PC-3 (cell line): Measurements from ENCODE around the gene TOLLIP. TPM values are rescaled to one million over a fixed set of nuclear protein-coding genes. Genes with fewer than 3 reads are reported as not detected.

Experiments
- ATAC-seq: fragments of 200-7000 bp; cut with Tn5 transposase; 2 replicates; pipeline ENCODE4 v1.9.1; 2020; ENCODE audit warnings: mild to moderate bottlenecking, moderate library complexity
- BruUV-seq: library from RNA; stranded (reverse); fragments of 400-500 nt; replicated peaks from 2 replicates; lab custom pipeline; 2021; lab: Mats Ljungman, UMichigan
- CTCF ChIA-PET: fragments of 300-600 bp; sonication (Branson Sonifier 250); formaldehyde crosslinking; loops from one replicate; lab custom pipeline; 2022; ENCODE audit warnings: antibody characterized with exemption; lab: Charles Lee
- POLR2A ChIA-PET: fragments of 300-600 bp; sonication (Branson Sonifier 250); formaldehyde crosslinking; loops from one replicate; lab custom pipeline; 2022; ENCODE audit warnings: antibody characterized with exemption; ENCODE audit not compliant: unreplicated experiment; lab: Charles Lee
- DNase-seq: peaks from one replicate; pipeline ENCODE4 v3.0.0-alpha.2; 2015
- H2AFZ ChIP-seq: fragments of 300-600 bp; sonication (generic); 2 replicates; pipeline ENCODE4 v1.6.0; 2016; ENCODE audit warnings: antibody characterized with exemption, low read length
- H3F3A ChIP-seq: fragments of 300-600 bp; sonication (generic); one replicate; pipeline ENCODE4 v1.6.0; 2017; ENCODE audit warnings: antibody characterized with exemption, low read length, control low read depth, mild to moderate bottlenecking; ENCODE audit not compliant: unreplicated experiment
- H3K27ac ChIP-seq: fragments of 300-600 bp; sonication (generic); 2 replicates; pipeline ENCODE4 v1.5.1; 2016; ENCODE audit warnings: mild to moderate bottlenecking, low read length
- H3K27me3 ChIP-seq: fragments of 300-600 bp; sonication (generic); 2 replicates; pipeline ENCODE4 v1.6.1; 2016; ENCODE audit warnings: low read length, mixed read lengths
- H3K36me3 ChIP-seq: fragments of 300-600 bp; sonication (generic); 2 replicates; pipeline ENCODE4 v1.6.1; 2016; ENCODE audit warnings: low read depth, mixed run types, low read length, mixed read lengths
- H3K4me1 ChIP-seq: fragments of 300-600 bp; sonication (generic); 2 replicates; pipeline ENCODE4 v1.5.1; 2016; ENCODE audit warnings: low read length; ENCODE audit not compliant: insufficient read depth
- H3K4me2 ChIP-seq: fragments of 300-600 bp; sonication (generic); 2 replicates; pipeline ENCODE4 v1.6.0; 2016; ENCODE audit warnings: low read length
- H3K4me3 ChIP-seq: fragments of 300-600 bp; sonication (generic); 2 replicates; pipeline ENCODE4 v1.5.1; 2016; ENCODE audit warnings: mild to moderate bottlenecking, low read length, mixed read lengths
- H3K79me2 ChIP-seq: fragments of 300-600 bp; sonication (generic); 2 replicates; pipeline ENCODE4 v1.6.1; 2017; ENCODE audit warnings: low read length, mixed read lengths
- H3K9ac ChIP-seq: fragments of 300-600 bp; sonication (generic); 2 replicates; pipeline ENCODE4 v1.6.0; 2016; ENCODE audit warnings: mild to moderate bottlenecking, low read length
- H3K9me2 ChIP-seq: fragments of 300-600 bp; sonication (generic); replicated peaks from 2 replicates; pipeline ENCODE4 v1.6.1; 2016; ENCODE audit warnings: mixed run types, low read length, mixed read lengths
- H3K9me3 ChIP-seq: fragments of 300-600 bp; sonication (generic); 2 replicates; pipeline ENCODE4 v1.6.1; 2016; ENCODE audit warnings: low read length, mixed read lengths
- H4K20me1 ChIP-seq: fragments of 300-600 bp; sonication (generic); 2 replicates; pipeline ENCODE4 v1.6.1; 2016; ENCODE audit warnings: low read length, mixed read lengths
- CTCF ChIP-seq: fragments of 300-600 bp; sonication (generic); conservative IDR thresholded peaks from 2 replicates; pipeline ENCODE4 v1.5.1; 2017; ENCODE audit warnings: antibody characterized with exemption, low read depth, mild to moderate bottlenecking, low read length
- EZH2 ChIP-seq: fragments of 300-600 bp; sonication (generic); IDR thresholded peaks from one replicate; pipeline ENCODE4 v1.6.1; 2017; ENCODE audit warnings: antibody characterized with exemption, mild to moderate bottlenecking, low read length; ENCODE audit not compliant: unreplicated experiment
- EZH2phosphoT487 ChIP-seq: fragments of 300-600 bp; sonication (generic); IDR thresholded peaks from 2 replicates; pipeline ENCODE4 v1.6.1; 2018; ENCODE audit warnings: mild to moderate bottlenecking, antibody characterized with exemption, low read length, borderline replicate concordance
- intact Hi-C: fragments of 100-400 bp; cut with micrococcal nuclease; formaldehyde crosslinking; loops from 2 replicates; pipeline ENCODE4 v1.9.0; 2023
- total RNA-seq: library from RNA; depleted of rRNA; stranded (reverse); fragments of >200 nt; gene quantifications from 2 replicates; pipeline ENCODE4 v1.2.3, GENCODE V29; 2014

TOLLIP gene
- total RNA-seq, 1 experiment from 2014 or later, result 43.2 TPM

- H3K27ac ChIP-seq, result no peak overlapping the region
- no peak for ATAC-seq
- no peak overlapping the region for H2AFZ ChIP-seq
- no peak for DNase-seq
- H3K4me3 ChIP-seq, result peak overlapping the region; percentile 58
- POLR2A ChIA-PET, result no interaction called here
- H3K4me1 ChIP-seq, result peaks cover 13% of the 10 kb centered on the region
- no peaks in the 10 kb centered on the region for H3K27me3 ChIP-seq
- H4K20me1 ChIP-seq, result no peaks in the 10 kb centered on the region
- H3K4me2 ChIP-seq, result peak overlapping the region; percentile 82
- H3K9me2 ChIP-seq, result no peaks in the 10 kb centered on the region
- no peaks in the 10 kb centered on the region for H3K79me2 ChIP-seq
- TF ChIP-seq EZH2phosphoT487, result no peak
- H3F3A ChIP-seq, result no peaks in the 10 kb centered on the region
- BruUV-seq, result TSS peak; percentile 86
- no peaks in the 10 kb centered on the region for H3K9me3 ChIP-seq
- H3K9ac ChIP-seq, result peak overlapping the region; percentile 75; the same call in 1 of the 2 replicates
- intact Hi-C loops, result loop anchor here (5.0 kb wide), 2 partner anchors 59 to 126 kb away; partner anchors contain the start of gene BRSK2
- no peaks in the 10 kb centered on the region for H3K36me3 ChIP-seq
- CTCF ChIA-PET, result no interaction called here
These were observed 48.0 kb downstream of the TOLLIP start for GRCh38 chr11:1261241-1262071.

- intact Hi-C loops, result loop anchor here (5.0 kb wide), 2 partner anchors 58 to 127 kb away; partner anchors contain the start of gene BRSK2
These were observed 48.8 kb downstream of the TOLLIP start for GRCh38 chr11:1260620-1261019.

GRCh38 chr11:1260023-1260501 is 49.4 kb downstream of the TOLLIP start:
- POLR2A ChIA-PET, result no interaction called here
- Histone ChIP-seq H3K9ac (no peak overlapping the region), H3K4me1 (peaks cover 13% of the 10 kb centered on the region), H3K4me3 (no peak overlapping the region), H2AFZ (no peak overlapping the region), H3K27me3 (no peaks in the 10 kb centered on the region), H3K27ac (no peak overlapping the region), H3K79me2 (no peaks in the 10 kb centered on the region), H3K9me2 (no peaks in the 10 kb centered on the region), H4K20me1 (no peaks in the 10 kb centered on the region), H3K36me3 (no peaks in the 10 kb centered on the region), H3K9me3 (no peaks in the 10 kb centered on the region), H3K4me2 (no peak overlapping the region), H3F3A (no peaks in the 10 kb centered on the region)
- peak; percentile 39 for ATAC-seq
- no TSS peak for BruUV-seq
- CTCF ChIA-PET, result no interaction called here
- DNase-seq, result peak; percentile 48
- no peak for TF ChIP-seq EZH2phosphoT487
- no peak for TF ChIP-seq EZH2
- no peak for TF ChIP-seq CTCF
- intact Hi-C loops, result loop anchor here (5.0 kb wide), 2 partner anchors 58 to 127 kb away; partner anchors contain the start of gene BRSK2

More at GRCh38 chr11:1260620-1261019, 48.8 kb downstream of the TOLLIP start:
- H3K4me1 ChIP-seq, result peaks cover 13% of the 10 kb centered on the region
- no peak overlapping the region for H3K4me2 ChIP-seq
- ATAC-seq, result no peak
- no peak overlapping the region for H3K9ac ChIP-seq
- H3K4me3 ChIP-seq, result no peak overlapping the region
- H3K79me2 ChIP-seq, result no peaks in the 10 kb centered on the region
- no peaks in the 10 kb centered on the region for H3K36me3 ChIP-seq
- H3K27me3 ChIP-seq, result no peaks in the 10 kb centered on the region
- POLR2A ChIA-PET, result no interaction called here
- H2AFZ ChIP-seq, result no peak overlapping the region
- no peaks in the 10 kb centered on the region for H3K9me2 ChIP-seq
- CTCF ChIA-PET, result no interaction called here
- no peak for TF ChIP-seq CTCF
- H3K27ac ChIP-seq, result no peak overlapping the region
- no peaks in the 10 kb centered on the region for H4K20me1 ChIP-seq
- no peaks in the 10 kb centered on the region for H3K9me3 ChIP-seq
- no TSS peak for BruUV-seq
- no peaks in the 10 kb centered on the region for H3F3A ChIP-seq
- no peak for DNase-seq
